ENCODE measurements around the gene ADPRHL1. TPM values are rescaled to one million over a fixed set of nuclear protein-coding genes. Genes with fewer than 3 reads are reported as not detected.
A peak's percentile ranks its signal among the peaks of the same experiment; 100 is the strongest.
"Not testable (repeated sequence)": the region's sequence is repeated elsewhere in the genome, so short reads cannot be mapped to it uniquely, and the experiment has no call there.

ADPRHL1 gene
- total RNA-seq, 2 donors from 2014 or later, result 241 to 245 TPM

DNA sequence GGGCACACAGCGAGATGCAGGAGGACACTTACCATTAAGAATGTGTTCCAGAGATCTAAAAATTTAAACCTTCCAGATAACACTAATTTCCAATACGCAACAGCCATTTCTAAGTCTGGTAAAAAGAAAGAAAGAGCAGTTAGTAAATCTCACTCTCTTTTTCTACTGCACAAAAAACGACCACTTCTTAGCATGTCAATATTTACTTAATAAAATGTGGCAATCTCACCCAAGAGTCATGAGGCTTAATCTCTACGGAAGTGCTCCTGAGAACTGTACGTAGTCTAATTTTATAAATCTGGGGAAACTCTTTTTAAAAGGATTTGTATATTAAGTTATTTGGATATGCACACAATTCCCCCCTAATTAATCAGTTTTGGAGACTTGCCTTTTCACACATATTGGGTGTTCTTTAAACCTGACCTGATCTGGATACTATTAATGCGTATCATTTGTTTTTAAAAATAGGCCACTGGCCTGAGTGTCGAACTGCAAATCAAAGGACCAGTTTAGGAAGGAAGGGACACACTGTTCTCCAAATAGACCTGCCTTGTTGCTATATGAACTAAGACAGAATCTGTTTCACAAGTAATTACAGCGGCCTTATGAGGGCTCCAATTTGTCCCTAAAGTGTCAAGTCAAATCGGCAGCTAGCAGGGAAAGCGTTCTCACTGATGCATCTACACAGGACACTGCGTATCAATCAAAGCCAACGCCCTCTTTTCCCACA is 7.9 kb upstream of the ADPRHL1 start:
- no peak for ATAC-seq
- no peak for DNase-seq
- intact Hi-C loops (cut with DNase I), result no loop called here

DNA sequence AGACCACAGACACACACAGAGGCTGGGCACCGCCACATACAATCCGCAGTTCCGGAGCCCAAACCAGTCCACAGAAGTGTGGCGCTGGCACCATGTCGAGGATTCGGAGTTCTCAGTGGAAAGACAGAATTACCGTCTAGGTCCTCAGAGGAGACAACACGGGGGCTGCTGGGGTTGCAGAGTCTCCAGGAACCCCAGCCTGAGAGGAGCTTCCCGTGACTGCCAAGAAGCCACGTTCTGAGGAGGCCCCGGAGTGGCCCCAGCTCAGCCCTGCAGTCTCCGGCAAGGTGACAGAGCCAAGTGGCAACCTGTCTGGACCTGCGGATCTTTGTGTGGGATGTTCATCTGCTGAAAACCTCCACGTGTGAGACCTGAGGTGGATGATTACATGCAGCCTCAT is 7.3 kb upstream of the ADPRHL1 start:
- intact Hi-C loops (cut with DNase I), result no loop called here
- ATAC-seq, result no peak
- no peak for DNase-seq

DNA sequence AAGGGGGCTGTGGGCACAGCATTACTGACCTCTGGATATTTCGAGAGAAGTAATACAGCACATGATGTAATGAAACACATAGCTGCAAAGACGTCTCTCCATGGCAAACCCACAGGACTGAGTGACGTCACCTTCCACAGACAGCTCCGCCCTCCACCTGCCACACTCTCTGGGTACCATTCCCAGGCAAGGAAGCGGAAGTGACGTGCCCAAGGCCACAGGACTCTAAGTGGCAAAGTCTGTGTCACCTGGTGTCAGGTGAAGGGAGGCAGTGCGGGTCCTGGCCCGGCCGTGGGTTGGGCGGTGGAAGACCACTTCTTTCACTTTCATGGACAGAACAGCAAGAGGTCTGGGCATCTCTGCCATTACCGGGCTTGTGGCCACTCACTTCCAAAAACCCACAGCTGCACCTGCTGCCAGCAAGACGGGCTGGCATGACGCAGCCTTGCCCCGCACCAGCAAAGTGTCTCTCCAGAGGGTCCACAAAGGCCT is 6.8 kb upstream of the ADPRHL1 start:
- DNase-seq (no peak), ATAC-seq (no peak)
- intact Hi-C loops (cut with DNase I), result no loop called here

DNA sequence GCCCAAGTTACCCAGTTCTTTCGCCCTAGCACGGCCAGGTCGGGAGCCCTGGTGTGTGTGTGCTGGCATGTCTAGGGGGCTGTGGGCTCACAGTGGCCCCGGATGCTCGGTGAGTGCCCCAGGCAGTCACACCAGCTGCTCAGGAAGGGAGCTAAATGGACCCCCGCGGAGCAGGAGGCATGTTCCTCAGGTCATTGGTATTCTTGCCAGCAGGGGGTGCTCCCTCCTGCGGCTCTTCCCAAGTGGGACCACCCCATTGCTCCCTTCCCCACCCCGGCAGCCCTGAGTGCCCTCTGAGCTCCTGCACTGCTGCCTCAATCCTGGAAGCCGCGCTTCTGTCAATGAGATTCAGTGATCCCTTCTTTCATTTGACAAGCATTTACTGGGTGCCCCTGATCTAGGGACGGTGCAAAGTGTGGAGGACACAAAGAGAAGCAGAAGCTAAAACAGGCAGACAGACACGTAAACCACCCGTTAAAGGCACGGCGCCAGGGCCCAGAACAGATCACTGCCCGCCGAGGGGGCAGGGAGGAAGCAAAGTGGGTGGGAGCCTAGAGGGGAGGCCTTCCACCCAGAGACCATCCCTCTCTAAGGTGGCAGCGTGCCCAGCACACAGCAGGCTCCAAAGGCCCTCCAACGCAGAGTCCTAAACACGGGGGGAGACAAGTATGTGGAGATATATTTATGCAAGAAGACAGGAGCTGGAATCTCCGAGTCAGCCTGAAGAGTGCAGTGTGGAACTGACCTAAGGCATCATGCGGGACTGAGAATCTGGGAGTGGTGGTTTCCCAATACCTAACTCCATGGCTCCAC is 5.2 kb upstream of the ADPRHL1 start:
- ATAC-seq (peak; percentile 55 to 62), DNase-seq (no peak)
- intact Hi-C loops (cut with DNase I), result loop anchor here (5.0 to 10.0 kb wide), 3 partner anchors 39 to 106 kb away; no protein-coding TSS in a partner anchor

DNA sequence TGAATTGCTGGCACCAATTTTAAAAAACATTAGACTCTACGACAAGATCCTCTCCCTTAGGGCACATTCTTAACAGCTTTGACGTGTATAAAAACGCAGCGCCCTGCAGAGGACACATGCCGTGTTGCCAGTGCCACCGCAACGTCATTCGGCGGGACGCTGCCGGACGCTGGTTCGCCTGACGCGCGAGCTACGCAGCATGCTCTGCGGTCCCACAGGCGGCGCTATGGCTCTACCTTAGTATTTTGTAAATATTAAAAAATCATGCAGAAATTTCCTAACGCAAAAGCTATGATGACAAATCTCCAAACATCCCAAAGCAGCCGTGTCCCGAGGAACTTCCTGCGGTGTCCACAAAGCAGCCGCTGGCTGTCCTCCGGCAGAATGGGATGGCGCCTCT is 4.2 kb upstream of the ADPRHL1 start:
- ATAC-seq (no peak), DNase-seq (no peak)
- intact Hi-C loops (cut with DNase I), result loop anchor here (5.0 to 10.0 kb wide), 3 partner anchors 40 to 107 kb away; no protein-coding TSS in a partner anchor

DNA sequence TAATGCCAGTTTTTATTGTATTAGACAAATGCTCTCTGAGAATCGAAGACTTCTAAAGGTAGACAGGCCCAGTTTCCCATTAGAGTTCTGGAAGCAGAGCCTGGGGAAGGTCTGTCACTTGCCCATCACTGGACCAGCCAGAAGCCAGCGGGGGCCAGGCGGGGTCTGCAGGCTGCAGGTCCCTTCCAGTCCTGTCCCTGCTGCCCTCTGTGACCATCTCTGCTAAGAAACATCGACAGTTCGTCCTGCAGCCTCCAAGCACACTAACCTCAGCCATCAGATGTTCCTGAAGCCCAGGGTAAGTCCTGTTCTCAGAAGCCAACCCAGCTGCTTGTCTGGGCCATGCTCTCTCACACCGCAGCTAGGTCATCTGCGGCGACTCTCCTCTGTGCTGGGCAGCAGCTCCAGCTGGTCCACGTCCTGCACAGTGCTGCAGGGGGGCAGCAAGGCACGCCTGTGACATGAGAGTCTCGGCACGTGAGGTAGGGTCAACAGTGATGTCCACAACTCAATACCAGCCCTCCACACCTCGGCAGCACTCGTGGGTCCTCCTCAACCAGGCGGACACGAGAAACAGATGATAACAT is 2.9 kb upstream of the ADPRHL1 start:
- DNase-seq (no peak), ATAC-seq (no peak)
- intact Hi-C loops (cut with DNase I), result loop anchor here (5.0 to 10.0 kb wide), 3 partner anchors 41 to 109 kb away; no protein-coding TSS in a partner anchor

DNA sequence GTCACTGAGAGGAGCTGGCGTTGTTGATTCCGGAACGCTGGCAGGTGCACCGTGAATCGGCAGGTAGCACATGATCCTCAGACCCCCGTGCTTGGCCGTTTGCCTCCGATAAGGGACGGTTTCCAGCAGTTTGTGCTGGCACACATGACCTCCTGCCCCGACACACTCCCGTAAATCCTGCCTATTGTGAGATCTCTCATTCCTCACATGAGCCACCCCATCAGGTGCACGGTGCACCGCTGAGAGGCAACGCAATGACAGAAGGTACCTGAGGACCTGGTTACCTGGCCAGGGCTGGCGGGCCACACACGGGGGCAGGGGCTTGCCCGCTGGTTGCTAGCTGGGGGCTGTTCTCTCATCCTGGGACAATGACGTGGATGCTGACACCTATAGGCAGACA is 2.1 kb upstream of the ADPRHL1 start:
- ATAC-seq, result no peak
- DNase-seq, result no peak
- intact Hi-C loops (cut with DNase I), result loop anchor here (5.0 to 10.0 kb wide), 3 partner anchors 42 to 109 kb away; no protein-coding TSS in a partner anchor

DNA sequence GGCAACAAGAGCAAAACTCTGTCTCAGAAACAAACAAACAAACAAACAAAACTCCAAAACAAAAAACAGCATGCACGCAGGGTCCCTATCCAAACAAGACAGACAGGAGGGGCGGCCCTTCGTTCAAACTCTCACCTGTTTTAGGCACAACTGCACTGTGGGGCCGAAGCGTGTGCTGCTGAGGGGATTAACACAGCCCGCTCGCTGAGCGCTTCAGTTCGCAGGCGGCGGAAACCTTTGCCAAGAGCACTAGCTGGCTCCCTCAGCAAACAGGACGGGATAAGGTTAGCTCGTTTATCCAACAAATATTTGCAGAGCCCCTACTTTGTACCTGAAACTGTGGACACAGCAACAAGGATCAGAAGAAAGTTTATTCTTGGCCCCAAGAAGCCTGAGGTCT is 1.6 kb upstream of the ADPRHL1 start:
- ATAC-seq (no peak), DNase-seq (no peak)
- intact Hi-C loops (cut with DNase I), result loop anchor here (5.0 to 10.0 kb wide), 5 partner anchors 32 to 110 kb away; no protein-coding TSS in a partner anchor

DNA sequence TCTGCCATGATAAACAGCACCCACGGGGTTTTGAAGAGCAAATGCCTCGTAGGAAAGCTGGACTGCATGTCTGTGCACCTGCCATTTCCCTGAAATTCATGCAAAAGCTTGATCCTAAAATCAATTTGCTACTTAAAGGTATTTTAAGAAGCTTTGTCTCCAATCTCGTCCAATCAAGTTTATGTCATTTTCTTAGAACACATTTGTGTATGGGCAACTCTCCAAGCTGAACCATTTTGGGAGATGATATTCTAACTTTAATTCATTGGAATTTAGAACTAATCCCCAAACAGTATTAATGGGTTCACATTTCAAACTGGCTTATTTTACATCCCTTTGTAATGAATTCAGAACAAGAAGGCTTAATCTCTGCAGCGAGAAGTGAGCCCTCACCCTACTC is 822 bp downstream of the ADPRHL1 start:
- ATAC-seq, result no peak
- intact Hi-C loops (cut with DNase I), result loop anchor here (5.0 to 10.0 kb wide), 3 partner anchors 35 to 112 kb away; no protein-coding TSS in a partner anchor
- DNase-seq, result no peak

DNA sequence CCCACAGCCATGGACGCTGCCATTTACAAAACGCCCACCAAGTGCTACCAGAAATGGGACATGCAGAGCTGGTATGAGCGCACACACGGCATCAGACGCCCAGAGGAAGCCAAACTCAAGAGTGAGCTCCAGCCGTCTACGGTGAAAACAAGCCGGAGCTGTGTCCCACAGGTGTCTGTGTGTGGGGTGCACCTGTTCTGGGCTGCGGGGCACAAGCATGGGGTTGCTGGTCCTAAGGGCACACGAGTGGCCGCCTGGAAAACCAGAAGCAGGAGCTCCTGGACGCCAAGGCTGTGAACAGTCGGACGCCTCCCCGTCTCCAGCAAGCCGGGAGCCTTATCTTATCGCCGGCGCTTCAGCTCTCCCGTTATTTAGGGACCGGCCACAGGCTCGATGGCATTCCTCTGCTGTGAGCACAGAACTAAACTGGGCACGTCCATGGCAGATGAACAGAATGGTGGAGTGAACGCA is 1.3 kb downstream of the ADPRHL1 start:
- intact Hi-C loops (cut with DNase I), result loop anchor here (5.0 to 10.0 kb wide), 3 partner anchors 35 to 113 kb away; no protein-coding TSS in a partner anchor
- ATAC-seq (peak; percentile 66 to 73), DNase-seq (peak; percentile 66)

DNA sequence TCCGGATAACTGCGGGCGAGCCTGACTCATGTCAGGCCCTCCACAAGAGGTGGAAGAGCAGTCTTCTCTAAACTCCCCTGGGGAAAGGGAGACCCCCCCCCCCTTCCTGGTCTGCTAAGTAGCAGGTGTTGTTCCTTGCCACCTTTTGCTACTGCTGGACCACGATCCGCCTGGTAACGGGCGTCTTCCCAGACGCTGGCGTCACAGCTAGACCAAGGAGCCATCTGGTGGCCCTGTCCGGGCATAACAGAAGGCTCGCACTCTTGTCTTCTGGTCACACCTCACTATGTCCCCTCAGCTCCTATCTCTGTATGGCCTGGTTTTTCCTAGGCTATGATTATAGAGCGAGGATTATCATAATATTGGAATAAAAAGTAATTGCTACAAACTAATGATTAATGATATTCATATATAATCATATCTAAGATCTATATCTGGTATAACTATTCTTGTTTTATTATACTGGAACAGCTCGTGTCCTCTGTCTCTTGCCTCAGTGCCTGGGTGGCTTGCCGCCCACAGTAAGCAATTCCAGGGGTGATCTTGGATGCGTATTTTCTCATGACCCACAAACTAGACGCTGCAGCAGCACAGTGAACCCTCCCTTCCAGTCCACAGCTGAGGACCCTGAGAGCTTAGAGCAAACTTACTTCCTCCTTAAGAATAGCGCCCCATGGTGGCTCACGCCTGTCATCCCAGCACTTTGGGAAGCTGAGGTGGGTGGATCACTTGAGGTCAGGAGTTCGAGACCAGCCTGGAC is 2.2 kb downstream of the ADPRHL1 start:
- intact Hi-C loops (cut with DNase I), result loop anchor here (5.0 to 10.0 kb wide), 3 partner anchors 36 to 114 kb away; no protein-coding TSS in a partner anchor
- not testable (repeated sequence) for DNase-seq, ATAC-seq

DNA sequence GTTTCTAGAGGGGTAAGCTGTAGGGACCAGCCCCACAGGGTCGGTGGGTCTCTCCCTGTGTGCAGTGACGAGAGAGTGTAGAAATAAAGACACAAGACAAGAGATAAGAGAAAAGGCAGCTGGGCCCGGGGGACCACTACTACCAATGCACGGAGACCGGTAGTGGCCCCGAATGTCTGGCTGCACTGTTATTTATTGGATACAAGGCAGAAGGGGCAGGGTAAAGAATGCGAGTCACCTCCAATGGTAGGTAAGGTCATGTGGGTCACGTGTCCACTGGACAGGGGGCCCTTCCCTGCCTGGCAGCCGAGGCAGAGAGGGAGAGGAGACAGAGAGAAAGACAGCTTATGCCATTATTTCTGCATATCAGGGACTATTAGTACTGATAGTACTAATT is 2.9 kb downstream of the ADPRHL1 start:
- not testable (repeated sequence) for DNase-seq, ATAC-seq
- intact Hi-C loops (cut with DNase I), result loop anchor here (5.0 to 10.0 kb wide), 3 partner anchors 37 to 114 kb away; no protein-coding TSS in a partner anchor

DNA sequence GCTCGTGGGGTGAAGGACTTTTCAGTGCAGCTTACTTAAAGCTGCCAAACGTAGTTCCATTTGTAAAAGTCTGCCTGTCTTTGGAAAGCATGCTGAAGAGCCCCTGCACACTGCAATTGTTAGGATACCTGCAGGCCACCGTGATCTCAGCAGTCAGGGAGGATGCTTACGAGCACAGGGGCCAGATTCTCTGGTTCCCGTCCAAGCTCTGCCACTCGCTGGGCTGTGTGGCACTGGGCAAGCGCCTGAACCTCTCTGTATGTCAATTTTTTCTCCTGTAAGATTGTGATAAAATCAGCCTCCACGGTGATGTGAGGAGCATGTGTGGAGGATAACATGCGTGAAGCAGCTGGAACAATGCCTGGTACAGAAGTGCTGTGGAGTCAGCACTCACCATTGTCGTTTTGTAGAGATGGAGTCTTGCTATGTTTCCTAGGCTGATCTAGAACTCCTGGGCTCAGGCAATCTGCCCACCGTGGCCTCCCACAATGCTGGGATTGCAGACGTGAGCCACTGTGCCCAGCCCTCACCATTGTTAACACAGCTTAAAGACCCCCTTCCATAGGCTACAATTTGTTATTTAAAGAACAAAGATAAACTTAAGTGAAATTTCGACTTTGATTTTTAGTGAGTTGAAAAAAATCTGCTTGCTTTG is 3.5 kb downstream of the ADPRHL1 start:
- intact Hi-C loops (cut with DNase I), result loop anchor here (5.0 to 10.0 kb wide), 3 partner anchors 37 to 115 kb away; no protein-coding TSS in a partner anchor
- ATAC-seq (no peak), DNase-seq (no peak)

DNA sequence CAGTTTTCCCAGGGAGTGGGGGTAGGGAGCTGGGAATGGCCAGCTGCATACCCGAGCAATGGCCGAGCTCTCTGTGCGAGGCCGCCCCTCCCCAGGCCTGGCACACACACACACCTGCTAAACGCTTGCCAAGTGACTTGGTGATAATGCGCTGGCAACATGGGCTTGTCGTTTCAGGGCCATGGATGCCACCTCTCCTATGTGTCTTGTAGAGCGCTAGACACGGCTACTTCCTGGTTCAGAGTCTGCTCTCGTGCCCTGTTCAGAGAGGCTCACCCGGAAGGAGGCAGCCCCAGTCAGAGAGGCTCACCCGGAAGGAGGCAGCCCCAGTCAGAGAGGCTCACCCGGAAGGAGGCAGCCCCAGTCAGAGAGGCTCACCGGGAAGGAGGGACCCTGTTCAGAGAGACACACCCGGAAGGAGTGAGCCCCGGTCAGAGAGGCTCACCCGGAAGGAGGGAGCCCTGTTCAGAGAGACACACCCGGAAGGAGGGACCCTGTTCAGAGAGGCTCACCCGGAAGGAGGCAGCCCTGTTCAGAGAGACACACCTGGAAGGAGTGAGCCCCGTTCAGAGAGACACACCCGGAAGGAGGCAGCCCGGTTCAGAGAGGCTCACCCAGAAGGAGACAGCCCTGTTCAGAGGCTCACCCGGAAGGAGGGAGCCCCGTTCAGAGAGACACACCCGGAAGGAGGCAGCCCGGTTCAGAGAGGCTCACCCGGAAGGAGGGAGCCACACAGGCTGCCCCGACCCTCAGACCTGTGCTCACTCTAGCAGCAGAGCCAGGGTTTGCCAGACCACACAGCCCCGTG is 4.2 kb downstream of the ADPRHL1 start:
- DNase-seq (no peak), ATAC-seq (peak in 1 of 2 donors; percentile 10)
- intact Hi-C loops (cut with DNase I), result no loop called here

DNA sequence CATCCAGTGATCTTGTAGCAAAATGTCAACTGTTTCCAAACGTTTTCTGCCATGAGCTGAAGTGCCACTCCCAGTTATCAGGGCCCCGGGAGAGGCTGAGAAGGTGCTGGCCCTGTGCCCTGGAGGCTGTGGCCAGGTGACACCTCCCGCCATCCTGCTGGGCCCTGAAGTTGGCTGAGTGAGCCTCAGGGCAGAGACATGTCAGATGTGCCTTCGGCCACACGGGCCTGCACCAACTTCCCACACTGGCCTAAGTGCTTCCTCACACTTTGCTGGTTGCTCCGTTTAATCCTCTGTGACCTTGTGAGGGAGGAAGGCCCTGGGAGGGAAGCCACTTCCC is 4.8 kb downstream of the ADPRHL1 start:
- DNase-seq (peak; percentile 54), ATAC-seq (peak; percentile 14 to 64)
- intact Hi-C loops (cut with DNase I), result no loop called here

DNA sequence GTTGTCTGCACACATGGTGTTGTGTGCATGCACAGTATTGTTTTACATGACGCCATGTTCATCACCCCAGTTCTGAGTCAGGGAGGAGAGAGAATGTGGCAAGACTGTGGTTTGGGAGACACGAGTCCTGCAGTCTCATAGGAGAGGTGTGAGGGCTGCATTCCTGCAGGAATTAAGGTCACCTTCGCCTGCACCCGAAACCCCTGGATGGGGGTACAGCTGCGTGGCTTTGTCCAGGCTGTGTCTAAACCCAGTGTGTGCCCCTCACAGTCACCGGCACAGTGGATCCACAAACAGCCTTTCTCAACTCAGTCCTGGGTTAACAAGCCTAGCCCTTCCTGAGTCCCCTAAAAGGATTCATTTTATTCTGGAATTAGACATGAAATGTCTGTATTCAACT is 5.7 kb downstream of the ADPRHL1 start:
- ATAC-seq, result no peak
- no peak for DNase-seq
- intact Hi-C loops (cut with DNase I), result no loop called here

DNA sequence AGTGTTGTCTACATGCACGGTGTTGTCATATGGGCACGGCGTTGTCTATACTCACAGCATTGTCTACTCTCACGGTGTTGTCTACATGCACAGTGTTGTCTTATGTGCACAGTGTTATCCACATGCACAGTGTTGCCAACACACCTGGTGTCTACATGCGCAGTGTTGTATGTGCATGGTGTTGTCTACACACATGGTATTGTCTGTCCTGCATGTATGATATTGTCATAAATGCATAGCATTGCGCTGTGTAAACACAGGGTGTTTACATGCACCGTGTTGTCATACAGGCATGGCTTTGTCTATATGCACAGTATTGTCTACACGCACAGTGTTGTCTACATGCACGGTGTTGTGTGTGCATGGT is 6.8 kb downstream of the ADPRHL1 start:
- intact Hi-C loops (cut with DNase I), result no loop called here
- ATAC-seq, result no peak

More for the DNA sequence above, 6.8 kb downstream of the ADPRHL1 start:
- no peak for DNase-seq

All from left cardiac atrium (tissue), 4 donors.